Effector CD8-positive, alpha-beta T cell (primary cell): ENCODE data around the gene MED13L.
"Not testable (repeated sequence)": the region's sequence is repeated elsewhere in the genome, so short reads cannot be mapped to it uniquely, and the experiment has no call there.

Experiments
- DNase-seq: peaks from one replicate; lab custom pipeline; 2025; lab: John Stamatoyannopoulos, UW

The MED13L gene

DNA sequence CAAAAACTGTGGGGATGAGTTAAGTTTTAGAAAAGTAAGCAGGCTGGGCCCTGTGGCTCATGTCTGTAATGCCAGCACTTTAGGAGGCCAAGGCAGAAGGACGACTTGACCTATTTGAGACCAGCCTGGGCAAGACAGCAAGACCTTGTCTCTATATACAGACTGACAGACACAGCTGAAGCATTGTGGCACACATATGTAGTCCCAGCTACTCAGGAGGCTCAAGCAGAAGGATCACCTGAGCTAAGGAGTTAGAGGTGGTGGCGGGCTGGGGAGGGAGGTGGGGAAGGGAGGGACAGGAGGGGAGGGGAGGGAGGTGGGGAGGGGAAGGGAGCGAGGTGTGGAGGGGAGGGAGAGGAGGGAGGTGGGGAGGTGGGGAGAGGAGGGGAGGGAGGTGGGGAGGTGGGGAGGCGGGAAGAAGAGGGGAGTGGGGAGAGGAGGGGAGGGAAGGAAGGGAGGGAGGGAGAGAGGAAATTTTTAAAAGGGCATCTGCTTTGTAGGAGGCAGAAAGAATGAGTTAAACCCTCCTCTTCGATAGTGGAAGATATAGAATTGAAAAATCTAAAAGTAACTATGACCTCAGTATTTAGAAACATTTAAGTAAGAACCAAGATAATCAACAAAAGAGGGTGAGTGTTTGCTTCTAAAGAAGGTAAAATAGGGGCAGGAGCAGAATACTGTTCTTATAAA, 30.9 kb downstream of the MED13L start:
- DNase-seq = no peak

DNA sequence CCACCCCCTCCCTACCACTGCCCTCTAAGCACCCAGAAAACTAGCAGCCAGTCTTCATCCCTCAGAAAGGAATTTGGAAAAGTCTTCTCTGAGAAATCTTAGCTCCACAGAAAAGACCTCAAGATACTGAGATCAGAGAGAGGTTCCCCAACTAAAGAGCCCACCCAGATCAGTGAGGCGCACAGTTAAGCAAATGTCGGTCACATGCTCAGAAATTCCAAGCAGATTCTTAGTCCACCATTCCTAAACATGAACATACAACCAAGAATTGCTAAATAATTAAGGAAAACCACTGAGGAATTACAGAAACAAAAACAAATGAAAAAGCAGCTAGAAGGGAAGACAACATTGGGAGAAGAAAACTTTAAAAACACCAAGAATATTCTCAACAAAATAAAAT, 32.3 kb downstream of the MED13L start:
- DNase-seq = no peak

DNA sequence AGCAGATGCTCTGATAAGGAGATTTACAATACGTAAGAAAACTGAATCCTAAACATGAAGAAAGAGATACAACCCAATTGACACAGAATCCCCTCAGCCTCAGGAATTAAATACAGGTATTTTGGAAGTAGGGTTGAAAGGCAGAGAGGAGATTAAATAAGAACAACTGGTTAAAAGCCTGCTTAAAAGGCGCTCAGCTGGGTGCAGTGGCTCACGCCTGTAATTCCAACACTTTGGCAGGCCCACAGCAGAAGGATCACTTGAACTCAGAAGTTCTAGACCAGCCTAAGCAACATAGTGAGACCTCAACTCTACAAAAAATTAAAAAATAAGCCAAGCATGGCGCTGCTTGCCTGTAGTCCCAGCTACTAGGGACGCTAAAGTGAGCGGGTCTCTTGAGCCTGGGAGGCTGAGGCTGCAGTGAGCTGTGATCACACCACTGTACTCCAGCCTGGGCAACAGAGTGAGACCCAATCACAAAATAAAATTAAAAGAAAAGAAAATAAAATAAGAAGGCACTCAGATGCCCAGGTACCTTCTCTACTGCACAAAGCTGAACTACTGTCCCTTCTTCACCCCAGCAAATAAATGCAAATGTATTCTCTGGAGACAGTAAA, 32.9 kb downstream of the MED13L start:
- DNase-seq = no peak

GRCh38 chr12:116244001-116244400, 33.5 kb downstream of the MED13L start:
- DNase-seq = no peak

DNA sequence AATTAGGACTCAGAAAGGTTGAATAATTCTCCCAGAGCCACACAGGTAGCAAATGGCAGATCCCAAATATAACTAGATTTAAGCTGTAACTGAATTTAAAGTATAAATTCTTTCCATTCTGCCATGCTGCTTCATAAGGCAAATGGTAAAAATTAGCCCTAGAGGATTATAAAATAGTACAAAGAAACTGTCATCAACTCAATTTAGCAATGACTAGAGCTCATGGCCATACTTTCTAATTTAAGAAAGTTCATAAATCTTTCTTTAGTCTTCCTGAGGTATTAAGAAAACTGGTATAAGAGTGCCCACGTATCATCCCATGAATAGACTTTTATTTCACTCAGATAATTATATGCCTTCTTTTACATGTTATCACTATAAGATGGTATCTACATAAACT, 34.8 kb downstream of the MED13L start:
- no peak for DNase-seq

DNA sequence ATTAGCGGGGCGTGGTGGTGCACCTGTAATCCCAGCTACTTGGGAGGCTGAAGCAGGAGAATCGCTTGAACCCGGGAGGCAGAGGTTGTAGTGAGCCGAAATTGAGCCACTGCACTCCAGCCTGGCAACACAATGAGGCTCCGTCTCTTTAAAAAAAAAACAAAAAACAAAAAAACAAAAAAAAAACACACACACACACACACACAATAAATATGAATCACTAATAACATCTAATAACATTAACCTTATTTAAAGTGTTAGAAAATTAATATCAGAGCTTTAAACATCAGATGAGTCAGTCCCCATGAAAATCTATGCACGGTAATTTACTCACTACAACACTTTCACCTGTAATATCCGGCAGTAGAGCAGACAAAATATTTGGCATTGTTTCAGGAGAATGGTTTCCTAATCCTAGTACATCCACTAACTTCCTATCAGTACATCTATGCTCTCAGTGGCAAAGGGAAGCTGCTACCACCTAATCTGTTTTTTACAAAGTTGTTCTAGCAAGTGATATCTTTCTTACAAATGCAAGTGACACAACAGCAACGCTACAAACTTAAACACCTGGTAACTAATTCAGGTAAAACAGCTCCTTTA, 36.2 kb downstream of the MED13L start:
- no peak for DNase-seq

GRCh38 chr12:116238570-116239119, 38.8 kb downstream of the MED13L start:
- DNase-seq = not testable (repeated sequence)

GRCh38 chr12:116238149-116238548, 39.3 kb downstream of the MED13L start:
- DNase-seq = no peak

- no peak for DNase-seq
Measured at GRCh38 chr12:116236976-116237375, 40.5 kb downstream of the MED13L start.

GRCh38 chr12:116236148-116236731, 41.3 kb downstream of the MED13L start:
- DNase-seq = peak; percentile 12

GRCh38 chr12:116234148-116234547, 43.3 kb downstream of the MED13L start:
- DNase-seq = not testable (repeated sequence)

- DNase-seq = no peak
Measured at GRCh38 chr12:116233669-116234068, 43.8 kb downstream of the MED13L start.

- no peak for DNase-seq
Measured at GRCh38 chr12:116227811-116228210, 49.7 kb downstream of the MED13L start.

- DNase-seq = no peak
Measured at GRCh38 chr12:116226026-116226425, 51.5 kb downstream of the MED13L start.

DNA sequence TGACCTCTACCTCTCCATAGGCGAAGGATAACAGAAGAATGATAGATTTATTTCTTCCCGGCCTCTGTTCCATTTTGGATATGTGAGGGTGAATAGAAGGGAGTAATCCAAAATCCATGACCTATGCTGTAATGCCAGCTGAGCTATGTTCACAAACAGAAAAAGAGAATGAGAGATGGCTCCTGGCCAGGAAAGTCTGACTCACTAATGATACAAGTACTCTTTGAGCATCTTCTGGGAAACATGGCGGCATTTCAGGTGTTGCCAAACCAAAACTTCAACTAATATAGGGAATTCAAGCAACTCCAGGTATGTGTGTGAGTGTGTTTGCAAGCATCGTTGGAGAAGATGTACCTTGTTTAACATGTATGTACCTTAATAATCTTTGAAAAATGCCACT, 55.1 kb downstream of the MED13L start:
- no peak for DNase-seq

DNA sequence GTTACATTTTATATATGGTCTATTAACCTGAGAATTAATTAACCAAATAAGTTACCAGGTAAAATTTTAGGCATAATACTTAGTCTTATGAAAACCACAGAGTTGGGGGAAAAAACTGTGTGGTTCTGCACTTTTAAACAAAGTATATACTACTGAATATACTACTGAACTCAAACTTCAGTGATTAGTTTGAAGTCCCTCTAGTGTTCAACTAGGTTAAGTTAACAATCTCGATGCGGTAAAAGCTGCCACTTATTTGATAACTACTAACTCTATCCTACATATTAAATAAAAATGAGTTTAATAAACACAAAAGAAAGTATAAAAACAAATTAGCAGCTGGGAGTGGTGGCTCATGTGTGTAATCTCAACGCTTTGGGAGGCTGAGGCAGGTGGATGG, 56.7 kb downstream of the MED13L start:
- DNase-seq = no peak

DNA sequence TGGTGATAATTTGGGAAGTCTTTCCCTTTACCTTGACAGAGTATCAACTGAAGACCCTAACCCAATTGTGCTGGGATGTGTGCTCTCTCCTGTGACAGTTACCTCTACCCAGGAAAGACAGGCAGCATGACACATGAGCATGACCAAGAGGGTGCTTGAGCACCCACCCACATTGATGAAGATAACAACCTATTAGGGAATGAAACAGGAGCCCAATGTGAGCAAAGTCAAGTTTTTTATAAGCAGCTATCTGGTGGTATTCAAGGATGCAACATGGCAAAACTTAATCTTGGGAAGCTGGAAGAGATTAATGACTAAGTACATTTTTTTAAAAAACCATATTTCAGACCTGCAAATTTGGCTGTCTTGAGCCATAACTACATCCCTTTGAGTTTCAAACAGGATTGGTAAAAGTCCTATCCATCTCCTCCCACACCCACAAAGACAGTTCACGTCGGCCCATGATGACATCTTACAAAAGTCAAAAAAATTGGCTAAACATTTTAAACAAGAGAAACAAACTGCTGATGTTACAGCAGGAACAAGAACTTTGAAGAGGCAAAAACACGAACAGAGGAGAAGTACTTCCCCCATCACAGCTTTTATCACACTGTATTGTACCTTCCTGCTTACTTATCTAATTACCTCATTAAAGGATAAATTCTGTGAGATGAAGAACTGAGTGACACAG, 60.3 kb downstream of the MED13L start:
- DNase-seq = no peak

GRCh38 chr12:116216022-116216756, 61.3 kb downstream of the MED13L start:
- DNase-seq = no peak

GRCh38 chr12:116215023-116215422, 62.5 kb downstream of the MED13L start:
- no peak for DNase-seq

- DNase-seq = no peak
Measured at GRCh38 chr12:116213885-116214527, 63.5 kb downstream of the MED13L start.

GRCh38 chr12:116213014-116213413, 64.5 kb downstream of the MED13L start:
- no peak for DNase-seq
